HepG2 (cell line): Measurements from ENCODE around the gene UGP2. TPM values are rescaled to one million over a fixed set of nuclear protein-coding genes. Genes with fewer than 3 reads are reported as not detected.

ENCODE experiments used
- AHR ChIP-seq: IDR thresholded peaks from 2 replicates; pipeline ENCODE4 v1.6.1; 2018; ENCODE audit warnings: missing genetic modification reagents, missing compliant biosample characterization
- GPN1 ChIP-seq: sonication (generic); formaldehyde crosslinking; IDR thresholded peaks from 2 replicates; pipeline ENCODE4 v1.5.1; 2020; ENCODE audit warnings: missing genetic modification reagents, borderline replicate concordance
- HDAC6 ChIP-seq: fragments of 200-600 bp; sonication (generic); IDR thresholded peaks from 2 replicates; pipeline ENCODE4 v1.7.0; 2017; ENCODE audit warnings: mild to moderate bottlenecking, antibody characterized with exemption, low read length, low read depth
- ISL2 ChIP-seq: sonication (generic); formaldehyde crosslinking; IDR thresholded peaks from 2 replicates; pipeline ENCODE4 v1.5.0; 2020; ENCODE audit warnings: missing genetic modification reagents
- ISX ChIP-seq: sonication (generic); formaldehyde crosslinking; conservative IDR thresholded peaks from 2 replicates; pipeline ENCODE4 v1.5.0; 2020; ENCODE audit warnings: missing genetic modification reagents
- KDM4B ChIP-seq: sonication (generic); formaldehyde crosslinking; IDR thresholded peaks from 2 replicates; pipeline ENCODE4 v1.4.0; 2020; ENCODE audit warnings: missing genetic modification reagents
- MTA3 ChIP-seq: sonication (generic); formaldehyde crosslinking; IDR thresholded peaks from 2 replicates; pipeline ENCODE4 v1.4.0; 2020; ENCODE audit warnings: missing genetic modification reagents
- POGZ ChIP-seq: sonication (generic); formaldehyde crosslinking; IDR thresholded peaks from 2 replicates; pipeline ENCODE4 v1.4.0; 2020; ENCODE audit warnings: mild to moderate bottlenecking, missing genetic modification reagents
- POLR2AphosphoS5 ChIP-seq: IDR thresholded peaks from 2 replicates; pipeline ENCODE4 v1.6.1; 2012; ENCODE audit warnings: low read depth, low read length
- YY1 ChIP-seq: IDR thresholded peaks from 2 replicates; pipeline ENCODE4 v1.6.1; 2011; ENCODE audit warnings: low read length, low read depth, moderate library complexity, mild to moderate bottlenecking; ENCODE audit not compliant: insufficient read depth, insufficient replicate concordance
- ZBTB3 ChIP-seq: sonication (generic); formaldehyde crosslinking; IDR thresholded peaks from 2 replicates; pipeline ENCODE4 v1.4.0; 2020; ENCODE audit warnings: low read depth, mild to moderate bottlenecking, moderate library complexity, missing genetic modification reagents, borderline replicate concordance
- ZKSCAN1 ChIP-seq: fragments of 150-350 bp; IDR thresholded peaks from 2 replicates; pipeline ENCODE4 v1.6.1; 2014; ENCODE audit warnings: low read length
- ZNF143 ChIP-seq: sonication (generic); formaldehyde crosslinking; IDR thresholded peaks from 2 replicates; pipeline ENCODE4 v1.4.0; 2020; ENCODE audit warnings: missing genetic modification reagents
- ZNF317 ChIP-seq: sonication (generic); formaldehyde crosslinking; IDR thresholded peaks from 2 replicates; pipeline ENCODE4 v1.5.0; 2020; ENCODE audit warnings: mild to moderate bottlenecking, missing genetic modification reagents
- ZNF557 ChIP-seq: sonication (generic); formaldehyde crosslinking; IDR thresholded peaks from 2 replicates; pipeline ENCODE4 v1.4.0; 2020; ENCODE audit warnings: missing genetic modification reagents
- ZNF7 ChIP-seq: IDR thresholded peaks from 2 replicates; pipeline ENCODE4 v1.6.1; 2016; ENCODE audit warnings: missing biosample characterization, missing genetic modification reagents
- ZNF879 ChIP-seq: sonication (generic); formaldehyde crosslinking; IDR thresholded peaks from 2 replicates; pipeline ENCODE4 v1.8.1; 2023; ENCODE audit warnings: missing genetic modification reagents
- ZSCAN20 ChIP-seq: sonication (generic); formaldehyde crosslinking; IDR thresholded peaks from 2 replicates; pipeline ENCODE4 v1.4.0; 2020; ENCODE audit warnings: missing genetic modification reagents, mild to moderate bottlenecking, borderline replicate concordance
- polyA plus RNA-seq, 8 experiments: library from polyadenylated mRNA; depleted of rRNA in 3 of 8; stranded (reverse) in 7 of 8; unstranded in 1 of 8; fragments of >200 nt; fragmentation: Illumina TruSeq in 4 of 8; extraction: Trizol in 4 of 8; gene quantifications; 2 replicates each; pipeline versions ENCODE4 v1.2.1 to v1.2.3, GENCODE V29; 2011 to 2016; ENCODE audit warnings: low read depth in 4 of 8, missing spikeins in 1 of 8, mixed read lengths in 1 of 8; ENCODE audit not compliant: insufficient read depth in 1 of 8
- total RNA-seq, 5 experiments: library from RNA; depleted of rRNA; stranded (reverse); fragments of >200 nt; fragmentation: Illumina TruSeq; extraction: Trizol; gene quantifications; 2 replicates each; pipeline ENCODE4 v1.2.3, GENCODE V29; 2016; ENCODE audit warnings: low read depth in 1 of 5
- TF ChIP-seq, protein P1 (sequence below): sonication (generic); formaldehyde crosslinking; IDR thresholded peaks from 2 replicates; pipeline ENCODE4 v1.4.0; 2020; ENCODE audit warnings: missing genetic modification reagents, low read depth, mild to moderate bottlenecking, borderline replicate concordance
- TF ChIP-seq, protein P2 (sequence below): sonication (generic); formaldehyde crosslinking; IDR thresholded peaks from 2 replicates; pipeline ENCODE4 v1.4.0; 2020; ENCODE audit warnings: missing genetic modification reagents
- TF ChIP-seq, protein P3 (sequence below): sonication (generic); formaldehyde crosslinking; IDR thresholded peaks from 2 replicates; pipeline ENCODE4 v1.8.0; 2022; ENCODE audit warnings: mild to moderate bottlenecking, missing genetic modification reagents
- TF ChIP-seq, protein P4 (sequence below): sonication (generic); formaldehyde crosslinking; conservative IDR thresholded peaks from 2 replicates; pipeline ENCODE4 v1.4.0; 2020; ENCODE audit warnings: mild to moderate bottlenecking, missing genetic modification reagents, moderate library complexity

Gene UGP2
- total and polyA plus RNA-seq, 2 of the 13 experiments (the other 11 are each of a cell fraction or from before 2014, with no cell fraction given): 96.0 to 134 TPM

DNA sequence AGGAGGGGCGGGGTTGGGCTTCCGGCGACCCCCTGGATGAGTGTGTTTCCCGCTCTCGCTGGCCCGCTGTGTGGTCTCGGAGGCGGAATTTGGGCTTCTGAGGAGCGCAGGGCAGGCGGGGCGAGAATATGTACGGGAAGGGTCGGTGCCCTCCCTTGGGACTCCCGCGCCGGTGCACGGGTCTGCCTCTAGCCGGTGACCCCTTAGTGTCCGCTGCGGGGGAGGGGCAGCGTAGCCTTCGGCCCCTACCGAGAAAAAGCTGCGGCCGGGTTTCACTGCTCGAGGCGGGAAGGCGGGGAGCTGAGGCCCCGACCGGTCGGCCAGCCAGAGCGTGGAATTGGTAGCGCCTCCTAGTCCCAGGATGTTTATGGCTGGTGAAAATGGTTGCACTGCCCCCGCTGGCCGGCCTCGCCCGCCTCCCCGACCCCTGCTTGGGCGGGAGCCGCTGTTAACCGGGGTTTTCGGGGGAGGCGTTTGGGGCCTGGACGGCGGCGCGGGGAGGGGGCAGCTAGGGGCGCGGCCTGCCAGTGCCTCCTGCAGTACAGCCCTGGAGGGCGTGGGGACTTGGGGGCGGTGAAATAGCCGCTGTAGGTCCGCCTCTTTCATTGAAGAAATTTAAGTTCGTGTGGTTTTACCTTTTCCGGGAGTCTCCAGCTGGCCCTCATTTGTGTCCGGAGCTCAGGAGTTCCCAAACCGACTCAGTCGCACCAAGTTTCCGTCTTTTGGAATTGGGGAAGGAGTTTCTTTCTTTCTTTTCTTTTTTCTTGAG is at the start of gene UGP2 (continued):
- TF ChIP-seq MTA3 (CRISPR knock-in tag): no peak
- TF ChIP-seq YY1: peak; percentile 85
- no peak for TF ChIP-seq ZNF7 (CRISPR knock-in tag)
- TF ChIP-seq ZNF317: peak; percentile 87
- no peak for TF ChIP-seq ZBTB3 (CRISPR knock-in tag)
- TF ChIP-seq, protein P1, sequence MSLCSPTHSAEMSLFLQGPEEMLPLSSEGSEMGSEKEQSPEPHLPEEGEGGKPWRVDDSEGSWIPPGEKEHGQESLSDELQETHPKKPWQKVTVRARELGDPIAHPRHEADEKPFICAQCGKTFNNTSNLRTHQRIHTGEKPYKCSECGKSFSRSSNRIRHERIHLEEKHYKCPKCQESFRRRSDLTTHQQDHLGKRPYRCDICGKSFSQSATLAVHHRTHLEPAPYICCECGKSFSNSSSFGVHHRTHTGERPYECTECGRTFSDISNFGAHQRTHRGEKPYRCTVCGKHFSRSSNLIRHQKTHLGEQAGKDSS (CRISPR knock-in tag): peak; percentile 48; the same call in 1 of the 2 replicates
- TF ChIP-seq, protein P2, sequence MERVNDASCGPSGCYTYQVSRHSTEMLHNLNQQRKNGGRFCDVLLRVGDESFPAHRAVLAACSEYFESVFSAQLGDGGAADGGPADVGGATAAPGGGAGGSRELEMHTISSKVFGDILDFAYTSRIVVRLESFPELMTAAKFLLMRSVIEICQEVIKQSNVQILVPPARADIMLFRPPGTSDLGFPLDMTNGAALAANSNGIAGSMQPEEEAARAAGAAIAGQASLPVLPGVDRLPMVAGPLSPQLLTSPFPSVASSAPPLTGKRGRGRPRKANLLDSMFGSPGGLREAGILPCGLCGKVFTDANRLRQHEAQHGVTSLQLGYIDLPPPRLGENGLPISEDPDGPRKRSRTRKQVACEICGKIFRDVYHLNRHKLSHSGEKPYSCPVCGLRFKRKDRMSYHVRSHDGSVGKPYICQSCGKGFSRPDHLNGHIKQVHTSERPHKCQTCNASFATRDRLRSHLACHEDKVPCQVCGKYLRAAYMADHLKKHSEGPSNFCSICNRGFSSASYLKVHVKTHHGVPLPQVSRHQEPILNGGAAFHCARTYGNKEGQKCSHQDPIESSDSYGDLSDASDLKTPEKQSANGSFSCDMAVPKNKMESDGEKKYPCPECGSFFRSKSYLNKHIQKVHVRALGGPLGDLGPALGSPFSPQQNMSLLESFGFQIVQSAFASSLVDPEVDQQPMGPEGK: peak; percentile 97
- no peak for TF ChIP-seq GPN1 (CRISPR knock-in tag)
- TF ChIP-seq POGZ: peak; percentile 76
- peak; percentile 51; the same call in 1 of the 2 replicates for TF ChIP-seq ISL2 (CRISPR knock-in tag)
- TF ChIP-seq HDAC6: peak; percentile 87; the same call in 1 of the 2 replicates
- TF ChIP-seq, protein P3, sequence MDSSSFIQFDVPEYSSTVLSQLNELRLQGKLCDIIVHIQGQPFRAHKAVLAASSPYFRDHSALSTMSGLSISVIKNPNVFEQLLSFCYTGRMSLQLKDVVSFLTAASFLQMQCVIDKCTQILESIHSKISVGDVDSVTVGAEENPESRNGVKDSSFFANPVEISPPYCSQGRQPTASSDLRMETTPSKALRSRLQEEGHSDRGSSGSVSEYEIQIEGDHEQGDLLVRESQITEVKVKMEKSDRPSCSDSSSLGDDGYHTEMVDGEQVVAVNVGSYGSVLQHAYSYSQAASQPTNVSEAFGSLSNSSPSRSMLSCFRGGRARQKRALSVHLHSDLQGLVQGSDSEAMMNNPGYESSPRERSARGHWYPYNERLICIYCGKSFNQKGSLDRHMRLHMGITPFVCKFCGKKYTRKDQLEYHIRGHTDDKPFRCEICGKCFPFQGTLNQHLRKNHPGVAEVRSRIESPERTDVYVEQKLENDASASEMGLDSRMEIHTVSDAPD (CRISPR knock-in tag): no peak; the same call in 1 of the 2 replicates
- TF ChIP-seq AHR: no peak; the same call in 1 of the 2 replicates
- TF ChIP-seq ZKSCAN1: no peak
- peak; percentile 95 for TF ChIP-seq POLR2AphosphoS5
- TF ChIP-seq ZSCAN20 (CRISPR knock-in tag): no peak
- peak; percentile 96 for TF ChIP-seq ZNF879 (CRISPR knock-in tag)
- 0 out of 2 replicates have a peak, but pooled peaks have one; percentile 41 for TF ChIP-seq ZNF557 (CRISPR knock-in tag)
- no peak for TF ChIP-seq ZNF143 (CRISPR knock-in tag)
- TF ChIP-seq KDM4B: peak; percentile 24; the same call in 1 of the 2 replicates
- no peak for TF ChIP-seq ISX
- TF ChIP-seq, protein P4, sequence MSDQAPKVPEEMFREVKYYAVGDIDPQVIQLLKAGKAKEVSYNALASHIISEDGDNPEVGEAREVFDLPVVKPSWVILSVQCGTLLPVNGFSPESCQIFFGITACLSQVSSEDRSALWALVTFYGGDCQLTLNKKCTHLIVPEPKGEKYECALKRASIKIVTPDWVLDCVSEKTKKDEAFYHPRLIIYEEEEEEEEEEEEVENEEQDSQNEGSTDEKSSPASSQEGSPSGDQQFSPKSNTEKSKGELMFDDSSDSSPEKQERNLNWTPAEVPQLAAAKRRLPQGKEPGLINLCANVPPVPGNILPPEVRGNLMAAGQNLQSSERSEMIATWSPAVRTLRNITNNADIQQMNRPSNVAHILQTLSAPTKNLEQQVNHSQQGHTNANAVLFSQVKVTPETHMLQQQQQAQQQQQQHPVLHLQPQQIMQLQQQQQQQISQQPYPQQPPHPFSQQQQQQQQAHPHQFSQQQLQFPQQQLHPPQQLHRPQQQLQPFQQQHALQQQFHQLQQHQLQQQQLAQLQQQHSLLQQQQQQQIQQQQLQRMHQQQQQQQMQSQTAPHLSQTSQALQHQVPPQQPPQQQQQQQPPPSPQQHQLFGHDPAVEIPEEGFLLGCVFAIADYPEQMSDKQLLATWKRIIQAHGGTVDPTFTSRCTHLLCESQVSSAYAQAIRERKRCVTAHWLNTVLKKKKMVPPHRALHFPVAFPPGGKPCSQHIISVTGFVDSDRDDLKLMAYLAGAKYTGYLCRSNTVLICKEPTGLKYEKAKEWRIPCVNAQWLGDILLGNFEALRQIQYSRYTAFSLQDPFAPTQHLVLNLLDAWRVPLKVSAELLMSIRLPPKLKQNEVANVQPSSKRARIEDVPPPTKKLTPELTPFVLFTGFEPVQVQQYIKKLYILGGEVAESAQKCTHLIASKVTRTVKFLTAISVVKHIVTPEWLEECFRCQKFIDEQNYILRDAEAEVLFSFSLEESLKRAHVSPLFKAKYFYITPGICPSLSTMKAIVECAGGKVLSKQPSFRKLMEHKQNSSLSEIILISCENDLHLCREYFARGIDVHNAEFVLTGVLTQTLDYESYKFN (CRISPR knock-in tag): peak; percentile 58; the same call in 1 of the 2 replicates
